ENCODE measurements around the gene CYP4F22. TPM values are rescaled to one million over a fixed set of nuclear protein-coding genes. Genes with fewer than 3 reads are reported as not detected.

CYP4F22 gene
- total RNA-seq, 1 experiment from 2014 or later: not detected

DNA sequence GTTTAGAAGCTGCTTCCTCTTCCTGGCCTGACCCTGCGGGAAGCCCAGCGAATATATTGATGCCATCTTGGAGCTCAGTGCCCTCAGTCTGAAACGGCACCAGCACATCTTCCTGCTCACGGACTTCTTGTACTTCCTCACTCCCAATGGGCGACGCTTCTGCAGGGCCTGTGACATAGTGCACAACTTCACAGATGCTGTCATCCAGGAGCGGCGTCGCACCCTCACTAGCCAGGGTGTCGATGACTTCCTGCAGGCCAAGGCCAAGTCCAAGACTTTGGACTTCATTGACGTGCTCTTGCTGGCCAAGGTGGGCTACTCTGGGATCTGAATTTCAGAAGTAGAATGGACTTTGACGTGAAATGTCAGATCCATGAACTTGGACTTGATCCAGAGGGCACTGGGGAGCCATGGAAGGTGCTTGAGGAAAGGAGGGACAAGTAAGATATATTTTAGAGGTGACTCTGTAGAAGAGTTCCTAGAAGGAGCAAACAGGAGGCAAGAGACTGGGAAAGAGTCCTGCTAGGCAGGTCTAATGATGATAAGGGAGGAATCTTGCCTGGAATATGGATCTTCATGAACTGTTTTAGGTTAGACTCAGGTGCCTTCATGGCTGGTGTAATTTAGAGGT is 68.3 kb downstream of the CYP4F22 start:
- no peaks in the 10 kb centered on the region for H3K36me3 ChIP-seq (ENCODE audit: low read depth)
- H3K4me2 ChIP-seq: no peak overlapping the region
- no peaks in the 10 kb centered on the region for H3K9me2 ChIP-seq (ENCODE audit: insufficient read depth)
- TF ChIP-seq, protein P1, sequence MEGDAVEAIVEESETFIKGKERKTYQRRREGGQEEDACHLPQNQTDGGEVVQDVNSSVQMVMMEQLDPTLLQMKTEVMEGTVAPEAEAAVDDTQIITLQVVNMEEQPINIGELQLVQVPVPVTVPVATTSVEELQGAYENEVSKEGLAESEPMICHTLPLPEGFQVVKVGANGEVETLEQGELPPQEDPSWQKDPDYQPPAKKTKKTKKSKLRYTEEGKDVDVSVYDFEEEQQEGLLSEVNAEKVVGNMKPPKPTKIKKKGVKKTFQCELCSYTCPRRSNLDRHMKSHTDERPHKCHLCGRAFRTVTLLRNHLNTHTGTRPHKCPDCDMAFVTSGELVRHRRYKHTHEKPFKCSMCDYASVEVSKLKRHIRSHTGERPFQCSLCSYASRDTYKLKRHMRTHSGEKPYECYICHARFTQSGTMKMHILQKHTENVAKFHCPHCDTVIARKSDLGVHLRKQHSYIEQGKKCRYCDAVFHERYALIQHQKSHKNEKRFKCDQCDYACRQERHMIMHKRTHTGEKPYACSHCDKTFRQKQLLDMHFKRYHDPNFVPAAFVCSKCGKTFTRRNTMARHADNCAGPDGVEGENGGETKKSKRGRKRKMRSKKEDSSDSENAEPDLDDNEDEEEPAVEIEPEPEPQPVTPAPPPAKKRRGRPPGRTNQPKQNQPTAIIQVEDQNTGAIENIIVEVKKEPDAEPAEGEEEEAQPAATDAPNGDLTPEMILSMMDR (conservative IDR thresholded peaks at IDR 0.05): no peak
- no peak for TF ChIP-seq EZH2 (IDR thresholded peaks at IDR 0.05; ENCODE audit: low read depth)
- ChIA-PET CTCF (interaction anchor here (0.7 kb wide), 1 partner anchor 688 kb away, joined by 3 read pairs; no protein-coding TSS in a partner anchor), POLR2A (ENCODE audit: unreplicated experiment) (no interaction called here)
- BruUV-seq (replicated peaks): no TSS peak
- H3K27ac ChIP-seq: no peak overlapping the region
- H3K9me3 ChIP-seq (ENCODE audit: insufficient read depth, low read depth): no peaks in the 10 kb centered on the region
- H3K27me3 ChIP-seq (ENCODE audit: insufficient read depth, low read depth): peaks cover 30% of the 10 kb centered on the region
- intact Hi-C loops (cut with micrococcal nuclease; ENCODE audit: unreplicated experiment): no loop called here
- H2AFZ ChIP-seq: no peak overlapping the region
- no peaks in the 10 kb centered on the region for H3F3A ChIP-seq (ENCODE audit: insufficient read depth, low read depth)
- no peak for DNase-seq
- H3K4me3 ChIP-seq: no peak overlapping the region
- no peaks in the 10 kb centered on the region for H3K79me2 ChIP-seq (ENCODE audit: low read depth)
- no peaks in the 10 kb centered on the region for H3K4me1 ChIP-seq (replicated peaks; ENCODE audit: insufficient read depth)
- H4K20me1 ChIP-seq (ENCODE audit: insufficient read depth): no peaks in the 10 kb centered on the region

DNA sequence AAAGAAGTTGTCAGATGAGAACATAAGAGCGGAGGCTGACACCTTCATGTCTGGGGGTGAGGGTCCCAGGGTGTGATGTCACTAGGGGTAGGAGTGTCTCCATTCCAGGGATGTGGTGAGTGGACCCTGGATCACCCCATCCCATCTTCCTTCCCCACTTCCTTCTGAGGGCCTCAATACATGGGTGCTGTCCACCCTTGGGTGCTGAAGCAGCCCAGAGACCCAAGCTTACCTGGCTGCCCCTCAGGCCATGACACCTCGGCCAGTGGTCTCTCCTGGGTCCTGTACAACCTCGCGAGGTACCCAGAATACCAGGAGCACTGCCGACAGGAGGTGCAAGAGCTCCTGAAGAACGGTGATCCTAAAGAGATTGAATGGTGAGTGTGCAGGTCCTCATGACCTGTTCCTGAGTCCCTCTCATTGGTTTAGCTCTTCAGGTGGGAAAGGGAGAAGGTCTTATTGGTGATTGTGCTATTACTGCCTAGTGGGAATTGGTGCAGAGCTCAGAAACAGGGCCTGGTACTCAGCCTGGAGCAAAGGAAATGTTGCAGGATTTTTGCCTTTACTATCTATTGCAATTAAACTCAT is 69.0 kb downstream of the CYP4F22 start:
- H3K27me3 ChIP-seq (ENCODE audit: insufficient read depth, low read depth): peaks cover 29% of the 10 kb centered on the region
- no peaks in the 10 kb centered on the region for H3K9me2 ChIP-seq (ENCODE audit: insufficient read depth)
- no peaks in the 10 kb centered on the region for H3K4me1 ChIP-seq (replicated peaks; ENCODE audit: insufficient read depth)
- CTCF ChIA-PET: no interaction called here
- BruUV-seq (replicated peaks): no TSS peak
- TF ChIP-seq EZH2 (IDR thresholded peaks at IDR 0.05; ENCODE audit: low read depth): no peak
- TF ChIP-seq, protein P1 (conservative IDR thresholded peaks at IDR 0.05): no peak
- H2AFZ ChIP-seq: no peak overlapping the region
- no peak overlapping the region for H3K4me3 ChIP-seq
- H3K36me3 ChIP-seq (ENCODE audit: low read depth): no peaks in the 10 kb centered on the region
- DNase-seq: no peak
- H3K4me2 ChIP-seq: no peak overlapping the region
- H3K27ac ChIP-seq: no peak overlapping the region
- no peaks in the 10 kb centered on the region for H3K79me2 ChIP-seq (ENCODE audit: low read depth)
- POLR2A ChIA-PET (ENCODE audit: unreplicated experiment): no interaction called here
- H3K9me3 ChIP-seq (ENCODE audit: insufficient read depth, low read depth): no peaks in the 10 kb centered on the region
- H4K20me1 ChIP-seq (ENCODE audit: insufficient read depth): no peaks in the 10 kb centered on the region
- no peaks in the 10 kb centered on the region for H3F3A ChIP-seq (ENCODE audit: insufficient read depth, low read depth)
- intact Hi-C loops (cut with micrococcal nuclease; ENCODE audit: unreplicated experiment): no loop called here

DNA sequence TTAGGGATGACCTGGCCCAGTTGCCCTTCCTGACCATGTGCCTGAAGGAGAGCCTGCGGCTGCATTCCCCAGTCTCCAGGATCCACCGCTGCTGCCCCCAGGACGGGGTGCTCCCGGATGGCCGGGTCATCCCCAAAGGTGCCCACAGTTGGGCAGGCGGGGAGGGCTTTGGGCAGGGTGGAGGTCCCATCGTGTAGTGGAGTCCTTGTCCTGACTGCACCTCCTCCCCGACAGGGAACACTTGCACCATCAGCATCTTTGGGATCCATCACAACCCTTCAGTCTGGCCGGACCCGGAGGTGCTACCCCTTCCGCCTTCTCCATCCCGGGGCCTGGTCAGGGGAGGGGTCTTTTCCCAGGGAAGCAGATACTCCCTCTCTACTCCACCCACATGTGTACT is 75.0 kb downstream of the CYP4F22 start:
- no peaks in the 10 kb centered on the region for H3K9me2 ChIP-seq (ENCODE audit: insufficient read depth)
- no peak overlapping the region for H3K4me3 ChIP-seq
- BruUV-seq (replicated peaks): no TSS peak
- intact Hi-C loops (cut with micrococcal nuclease; ENCODE audit: unreplicated experiment): loop anchor here (5.0 kb wide), 1 partner anchor 229 kb away; no protein-coding TSS in a partner anchor
- no peak overlapping the region for H3K27ac ChIP-seq
- no peaks in the 10 kb centered on the region for H3K4me1 ChIP-seq (replicated peaks; ENCODE audit: insufficient read depth)
- POLR2A ChIA-PET (ENCODE audit: unreplicated experiment): no interaction called here
- H2AFZ ChIP-seq: no peak overlapping the region
- H3K4me2 ChIP-seq: no peak overlapping the region
- CTCF ChIA-PET: no interaction called here
- DNase-seq: no peak
- peaks cover 19% of the 10 kb centered on the region for H3K27me3 ChIP-seq (ENCODE audit: insufficient read depth, low read depth)
- no peaks in the 10 kb centered on the region for H3F3A ChIP-seq (ENCODE audit: insufficient read depth, low read depth)
- H3K36me3 ChIP-seq (ENCODE audit: low read depth): no peaks in the 10 kb centered on the region
- no peak for TF ChIP-seq EZH2 (IDR thresholded peaks at IDR 0.05; ENCODE audit: low read depth)
- TF ChIP-seq, protein P1 (conservative IDR thresholded peaks at IDR 0.05): no peak
- H3K9me3 ChIP-seq (ENCODE audit: insufficient read depth, low read depth): no peaks in the 10 kb centered on the region
- no peaks in the 10 kb centered on the region for H3K79me2 ChIP-seq (ENCODE audit: low read depth)
- no peaks in the 10 kb centered on the region for H4K20me1 ChIP-seq (ENCODE audit: insufficient read depth)

All from PC-9 (cell line).